ENCODE data around the gene RASSF1.

The RASSF1 gene

DNA sequence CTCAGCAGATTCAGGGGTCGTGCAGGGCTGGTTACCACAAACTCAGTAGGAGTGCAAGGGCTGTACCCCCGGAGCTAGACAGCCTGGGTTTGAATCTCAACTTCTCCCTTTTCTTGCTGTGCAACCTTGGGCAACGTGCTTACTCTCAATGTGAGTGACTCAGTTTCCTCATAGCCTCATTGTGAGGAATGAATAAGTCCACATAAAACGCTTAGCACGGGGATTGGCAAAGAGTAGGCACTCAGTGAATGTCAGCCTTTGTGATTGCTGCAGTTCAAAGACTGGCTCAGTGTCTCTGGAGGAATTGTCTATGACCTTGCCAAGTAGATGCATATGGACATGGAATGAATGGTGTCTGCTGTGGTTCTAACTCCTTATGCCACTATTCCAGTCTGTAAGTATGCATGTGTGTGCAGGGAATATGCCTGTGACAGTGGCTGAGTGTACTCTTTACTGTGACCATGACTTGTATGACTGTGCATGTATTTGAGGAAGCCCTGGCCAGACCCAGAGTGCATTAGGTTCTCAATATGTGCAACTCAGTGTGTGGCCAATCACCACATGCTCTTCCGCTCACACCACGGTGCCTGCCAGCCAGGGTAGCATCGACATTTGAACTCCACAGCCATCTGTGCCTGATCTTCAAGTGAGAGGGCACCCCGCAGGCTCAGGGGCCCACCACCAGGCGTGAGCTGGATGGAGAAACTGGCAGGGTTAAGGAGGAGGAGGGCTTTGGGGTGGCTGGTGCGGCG lies 40.5 kb downstream of the RASSF1 start:
- no peak for DNase-seq (ENCODE audit: low read depth, low spot score)
- POLR2A ChIA-PET: interaction anchor here (0.5 to 1.6 kb wide), 5 partner anchors 10 to 54 kb away, joined by 3 to 6 read pairs (median 5); no protein-coding TSS in a partner anchor
- peak overlapping the region; percentile 62 for H3K4me3 ChIP-seq (ENCODE audit: low read depth, low read length)
- CTCF ChIA-PET: interaction anchor here (1.0 to 3.5 kb wide), 11 partner anchors 14 to 106 kb away, joined by 3 to 12 read pairs (median 6); partner anchors contain the start of gene HYAL2
- TF ChIP-seq, protein P1, sequence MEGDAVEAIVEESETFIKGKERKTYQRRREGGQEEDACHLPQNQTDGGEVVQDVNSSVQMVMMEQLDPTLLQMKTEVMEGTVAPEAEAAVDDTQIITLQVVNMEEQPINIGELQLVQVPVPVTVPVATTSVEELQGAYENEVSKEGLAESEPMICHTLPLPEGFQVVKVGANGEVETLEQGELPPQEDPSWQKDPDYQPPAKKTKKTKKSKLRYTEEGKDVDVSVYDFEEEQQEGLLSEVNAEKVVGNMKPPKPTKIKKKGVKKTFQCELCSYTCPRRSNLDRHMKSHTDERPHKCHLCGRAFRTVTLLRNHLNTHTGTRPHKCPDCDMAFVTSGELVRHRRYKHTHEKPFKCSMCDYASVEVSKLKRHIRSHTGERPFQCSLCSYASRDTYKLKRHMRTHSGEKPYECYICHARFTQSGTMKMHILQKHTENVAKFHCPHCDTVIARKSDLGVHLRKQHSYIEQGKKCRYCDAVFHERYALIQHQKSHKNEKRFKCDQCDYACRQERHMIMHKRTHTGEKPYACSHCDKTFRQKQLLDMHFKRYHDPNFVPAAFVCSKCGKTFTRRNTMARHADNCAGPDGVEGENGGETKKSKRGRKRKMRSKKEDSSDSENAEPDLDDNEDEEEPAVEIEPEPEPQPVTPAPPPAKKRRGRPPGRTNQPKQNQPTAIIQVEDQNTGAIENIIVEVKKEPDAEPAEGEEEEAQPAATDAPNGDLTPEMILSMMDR (IDR thresholded peaks at IDR 0.05; ENCODE audit: insufficient read depth, low read length, missing control alignments): no peak

DNA sequence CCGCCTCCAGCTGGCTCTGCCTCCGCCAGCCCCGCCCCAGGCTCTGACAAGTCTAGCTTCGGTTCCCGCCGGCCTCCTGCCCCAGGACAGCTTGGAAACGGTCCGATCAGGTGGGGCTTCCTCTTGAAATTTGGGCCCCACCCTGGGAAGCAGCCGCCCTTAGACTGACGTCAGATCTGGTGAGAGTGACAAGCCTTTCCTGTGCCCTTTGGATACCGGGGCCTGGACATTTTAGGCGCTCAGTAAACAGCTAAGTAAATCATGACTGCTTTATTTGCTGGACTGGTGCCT lies 41.1 kb downstream of the RASSF1 start:
- no peak for DNase-seq (ENCODE audit: low read depth, low spot score)
- TF ChIP-seq, protein P1 (IDR thresholded peaks at IDR 0.05; ENCODE audit: insufficient read depth, low read length, missing control alignments): no peak
- POLR2A ChIA-PET: interaction anchor here (0.5 to 1.6 kb wide), 5 partner anchors 11 to 53 kb away, joined by 3 to 6 read pairs (median 5); no protein-coding TSS in a partner anchor
- peak overlapping the region; percentile 62 for H3K4me3 ChIP-seq (ENCODE audit: low read depth, low read length)
- CTCF ChIA-PET: interaction anchor here (1.0 to 3.5 kb wide), 13 partner anchors 10 to 177 kb away, joined by 3 to 12 read pairs (median 6); partner anchors contain the start of gene HYAL2

DNA sequence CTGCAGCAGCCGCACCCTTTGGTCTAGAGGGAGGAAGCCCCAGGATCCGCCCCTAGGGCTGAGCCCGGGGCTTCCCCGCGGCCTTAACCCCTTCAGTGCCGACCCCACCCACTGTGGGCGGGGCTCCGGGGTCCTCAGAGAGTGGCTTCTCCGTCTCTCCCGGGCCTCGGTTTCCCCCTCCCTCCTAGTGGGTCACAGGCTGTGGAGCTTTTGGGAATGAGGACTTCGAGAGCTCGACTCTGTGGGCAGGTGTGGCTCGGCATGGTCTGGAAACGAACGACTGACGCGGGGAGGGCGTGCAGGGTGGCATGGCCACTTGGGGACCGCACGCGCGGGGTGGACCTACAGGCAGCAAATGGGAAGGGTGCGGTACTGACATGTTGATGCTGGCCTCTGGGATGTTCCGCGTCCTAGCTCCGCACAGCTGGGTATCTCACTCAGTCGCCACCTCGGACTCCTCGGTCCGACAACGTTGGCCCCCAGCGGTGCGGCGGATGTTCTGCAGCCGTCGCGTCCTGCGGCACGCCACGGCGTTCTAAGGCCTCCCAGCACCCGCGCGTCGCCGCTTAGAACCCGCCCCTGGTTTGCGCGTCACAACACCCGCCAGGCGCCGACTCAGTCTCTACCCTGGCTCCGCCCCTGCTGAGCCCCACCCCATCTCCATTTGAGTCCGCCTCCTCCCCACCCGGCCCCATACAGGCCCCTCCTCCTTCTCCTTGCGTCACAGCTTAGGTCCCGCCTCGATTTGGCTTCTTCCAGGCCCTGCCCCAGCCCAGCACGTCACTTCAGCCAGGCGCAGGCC lies 41.6 kb downstream of the RASSF1 start, which contains the start of the genes HYAL3 and NAA80:
TSS of gene HYAL3 (minus strand) at position 570 of the 802 bp plus-strand sequence. CDS start 3,803 bp downstream, outside the sequence.
TSS of gene NAA80 (minus strand) at position 570 of the 802 bp plus-strand sequence. CDS start 1,942 bp downstream, outside the sequence.
- TF ChIP-seq, protein P1 (IDR thresholded peaks at IDR 0.05; ENCODE audit: insufficient read depth, low read length, missing control alignments): peak; percentile 44
- H3K4me3 ChIP-seq (ENCODE audit: low read depth, low read length): peak within 1 kb of the TSS; percentile 96
- ChIA-PET CTCF (interaction anchor here (1.0 to 3.5 kb wide), 16 partner anchors 10 to 177 kb away, joined by 3 to 12 read pairs (median 5); partner anchors contain the start of gene HYAL2), POLR2A (interaction anchor here (0.5 to 1.6 kb wide), 6 partner anchors 11 to 268 kb away, joined by 3 to 6 read pairs (median 4); partner anchors contain the start of gene C3orf18)
- DNase-seq (ENCODE audit: low read depth, low spot score): peak; percentile 97

DNA sequence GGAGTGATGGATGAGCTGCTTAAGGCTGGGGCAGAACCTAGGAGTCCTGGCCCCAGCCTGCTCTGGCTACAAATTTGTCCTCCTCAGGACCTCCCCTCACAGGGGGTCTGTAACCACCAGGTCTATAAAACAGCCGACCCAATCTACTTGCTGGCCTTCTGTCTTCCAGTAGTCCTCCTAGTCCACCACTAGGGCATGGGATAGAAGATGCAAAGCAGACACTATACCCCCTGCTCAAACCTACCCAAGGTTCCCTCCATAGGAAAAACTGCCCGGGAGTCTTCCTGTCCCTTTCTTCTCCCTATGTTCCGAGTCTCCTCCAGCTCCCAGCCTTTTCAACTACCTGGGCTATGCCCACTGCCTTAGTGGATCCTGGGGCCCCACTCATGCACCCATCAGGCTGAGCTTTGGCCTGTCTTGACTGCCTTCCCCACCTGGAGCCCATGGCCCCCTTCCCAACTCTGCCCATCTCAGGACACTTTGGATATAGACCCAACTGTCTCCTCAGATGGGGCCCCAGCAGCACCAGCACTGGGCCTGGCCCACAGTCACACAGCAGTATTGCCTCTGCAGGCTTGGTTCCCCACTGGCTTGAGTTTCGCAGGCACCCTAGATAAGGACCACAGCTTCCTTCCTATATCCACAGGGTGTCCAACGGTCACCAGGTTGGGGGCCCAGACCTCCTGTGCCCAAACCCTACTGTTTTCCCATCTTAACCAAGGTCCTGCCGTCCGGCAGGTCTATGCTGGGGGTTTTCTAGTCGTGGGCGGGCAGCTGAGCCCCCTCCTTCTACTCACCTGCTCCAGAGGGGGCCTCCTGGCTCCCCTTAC lies 42.5 kb downstream of the RASSF1 start:
- POLR2A ChIA-PET: no interaction called here
- peak overlapping the region; percentile 96 for H3K4me3 ChIP-seq (ENCODE audit: low read depth, low read length)
- DNase-seq (ENCODE audit: low read depth, low spot score): no peak
- TF ChIP-seq, protein P1 (IDR thresholded peaks at IDR 0.05; ENCODE audit: insufficient read depth, low read length, missing control alignments): peak; percentile 11
- CTCF ChIA-PET: interaction anchor here (1.1 to 3.5 kb wide), 10 partner anchors 9 to 176 kb away, joined by 3 to 12 read pairs (median 6); partner anchors contain the start of gene HYAL2

DNA sequence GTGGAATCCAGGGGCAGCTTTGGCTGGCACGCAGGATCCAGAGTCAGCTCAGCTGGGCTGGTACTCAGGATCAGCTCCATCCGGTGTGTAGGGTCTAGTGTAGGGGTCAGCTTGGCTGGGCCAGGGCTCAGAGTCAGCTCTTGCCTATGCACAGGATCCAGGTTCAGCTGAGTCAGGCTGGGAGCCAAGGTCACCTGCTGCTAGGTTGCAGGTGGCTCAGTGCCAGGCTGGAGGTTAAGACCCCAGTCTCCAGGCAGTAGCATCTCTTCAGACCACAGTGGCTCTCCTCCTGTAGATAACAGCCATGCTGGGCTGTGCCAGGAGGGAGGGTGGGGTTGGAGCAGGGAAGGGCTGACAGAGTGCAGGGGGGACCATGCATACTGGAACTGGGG lies 43.3 kb downstream of the RASSF1 start:
- CTCF ChIA-PET: interaction anchor here (1.0 to 3.5 kb wide), 5 partner anchors 8 to 103 kb away, joined by 3 to 12 read pairs (median 8); no protein-coding TSS in a partner anchor
- H3K4me3 ChIP-seq (ENCODE audit: low read depth, low read length): no peak overlapping the region
- POLR2A ChIA-PET: no interaction called here
- no peak for DNase-seq (ENCODE audit: low read depth, low spot score)
- TF ChIP-seq, protein P1 (IDR thresholded peaks at IDR 0.05; ENCODE audit: insufficient read depth, low read length, missing control alignments): no peak

All from AG04449 (cell line).